HCT116 (cell line): ENCODE measurements around the gene CASP7. TPM values are rescaled to one million over a fixed set of nuclear protein-coding genes. Genes with fewer than 3 reads are reported as not detected.

ENCODE experiments used
- ATAC-seq: fragments of 200-7000 bp; cut with Tn5 transposase; 2 replicates; pipeline ENCODE4 v1.9.1; 2020; ENCODE audit warnings: mild to moderate bottlenecking, moderate library complexity
- BruUV-seq: library from RNA; stranded (reverse); fragments of 400-500 nt; replicated peaks from 2 replicates; lab custom pipeline; 2021; lab: Mats Ljungman, UMichigan
- CTCF ChIA-PET: fragments of 300-600 bp; sonication (Branson Sonifier 250); formaldehyde crosslinking; loops from one replicate; lab custom pipeline; 2021; ENCODE audit warnings: antibody characterized with exemption; lab: Charles Lee
- POLR2A ChIA-PET: fragments of 300-600, 350-600 bp; sonication (Branson Sonifier 250); formaldehyde crosslinking; loops from one replicate; lab custom pipeline; 2021; ENCODE audit warnings: antibody characterized with exemption; lab: Charles Lee
- RAD21 ChIA-PET, 2 experiments: fragments of 300-600 bp; sonication (Branson Sonifier 250); formaldehyde crosslinking; loops; one replicate each; lab custom pipeline; 2023; ENCODE audit warnings: low total read pairs in 2 of 2; ENCODE audit not compliant: uncharacterized antibody in 2 of 2, unreplicated experiment in 2 of 2, low non-redundant PET in 1 of 2; lab: Charles Lee
- DNase-seq: peaks from one replicate; pipeline ENCODE4 v3.0.0-alpha.2; 2010; ENCODE audit warnings: low read depth, low spot score
- H2AFZ ChIP-seq: fragments of 200-600 bp; shearing (Covaris generic), sonication (generic); 2 replicates; pipeline ENCODE4 v1.6.1; 2017; ENCODE audit warnings: low read depth, mixed run types, mixed read lengths, antibody characterized with exemption, low read length; ENCODE audit not compliant: poor library complexity, severe bottlenecking
- H3K27ac ChIP-seq: 2 replicates; pipeline ENCODE4 v1.5.1; 2012; ENCODE audit warnings: low read depth, low read length
- H3K27me3 ChIP-seq: fragments of 200-600 bp; sonication (generic); 2 replicates; pipeline ENCODE4 v1.6.1; 2016; ENCODE audit warnings: mixed run types, low read length, mixed read lengths; ENCODE audit not compliant: insufficient read depth
- H3K36me3 ChIP-seq, 2 experiments: fragments of 200-500 bp in 1 of 2; fragments of 200-600 bp in 1 of 2; sonication (Bioruptor generic) in 1 of 2; sonication (generic) in 1 of 2; 2 replicates each; pipeline versions ENCODE4 v1.5.1 to v1.6.1; 2014 to 2016; ENCODE audit warnings: low read length in 2 of 2, inconsistent platforms in 1 of 2, mixed read lengths in 1 of 2, mixed run types in 1 of 2; ENCODE audit not compliant: insufficient read depth in 2 of 2, control insufficient read depth in 1 of 2
- H3K4me1 ChIP-seq, 2 experiments: fragments of 200-600 bp in 1 of 2; sonication (generic) in 1 of 2; 2 replicates each; pipeline versions ENCODE4 v1.5.1 to v1.6.1; 2012 to 2017; ENCODE audit warnings: low read length in 2 of 2, inconsistent platforms in 1 of 2, mild to moderate bottlenecking in 1 of 2, mixed read lengths in 1 of 2, mixed run types in 1 of 2, moderate library complexity in 1 of 2; ENCODE audit not compliant: insufficient read depth in 2 of 2, control insufficient read depth in 1 of 2
- H3K4me2 ChIP-seq: fragments of 200-600 bp; sonication (generic); 2 replicates; pipeline ENCODE4 v1.6.1; 2017; ENCODE audit warnings: mixed run types, low read length, mixed read lengths
- H3K4me3 ChIP-seq, 2 experiments: fragments of 200-600 bp in 1 of 2; sonication (generic) in 1 of 2; replicated peaks in 1 of 2; 2 replicates each; pipeline ENCODE4 v1.5.1; 2011 to 2016; ENCODE audit warnings: low read length in 2 of 2, control low read depth in 1 of 2, low read depth in 1 of 2, mild to moderate bottlenecking in 1 of 2, mixed read lengths in 1 of 2, mixed run types in 1 of 2
- H3K79me2 ChIP-seq: fragments of 200-600 bp; sonication (generic); 2 replicates; pipeline ENCODE4 v1.6.1; 2017; ENCODE audit warnings: mild to moderate bottlenecking, mixed run types, low read length, moderate library complexity, mixed read lengths; ENCODE audit not compliant: insufficient read depth
- H3K9ac ChIP-seq: fragments of 200-600 bp; sonication (generic); 2 replicates; pipeline ENCODE4 v1.6.1; 2016; ENCODE audit warnings: low read length, mixed read lengths
- H3K9me2 ChIP-seq: fragments of 200-600 bp; sonication (generic), shearing (Covaris generic); 2 replicates; pipeline ENCODE4 v1.6.1; 2017; ENCODE audit warnings: mixed run types, mild to moderate bottlenecking, moderate library complexity; ENCODE audit not compliant: insufficient read depth
- H3K9me3 ChIP-seq, 2 experiments: fragments of 200-500 bp in 1 of 2; fragments of 200-600 bp in 1 of 2; sonication (Bioruptor generic) in 1 of 2; sonication (generic) in 1 of 2; 2 replicates each; pipeline ENCODE4 v1.6.1; 2014 to 2017; ENCODE audit warnings: low read length in 2 of 2, mixed read lengths in 2 of 2, inconsistent platforms in 1 of 2, low read depth in 1 of 2, mild to moderate bottlenecking in 1 of 2, mixed run types in 1 of 2, moderate library complexity in 1 of 2; ENCODE audit not compliant: control insufficient read depth in 1 of 2, insufficient read depth in 1 of 2
- H4K20me1 ChIP-seq: fragments of 200-600 bp; sonication (generic), shearing (Covaris generic); 2 replicates; pipeline ENCODE4 v1.6.1; 2017; ENCODE audit warnings: mixed run types, mild to moderate bottlenecking, moderate library complexity; ENCODE audit not compliant: insufficient read depth
- CBX3 ChIP-seq: IDR thresholded peaks from 2 replicates; pipeline ENCODE4 v1.6.1; 2012; ENCODE audit warnings: low read depth
- CTCF ChIP-seq, 3 experiments: fragments of 200-600 bp in 1 of 3; sonication (generic) in 1 of 3; IDR thresholded peaks in 2 of 3; conservative IDR thresholded peaks in 1 of 3; 2 replicates each; pipeline ENCODE4 v1.5.1; 2012 to 2017; ENCODE audit warnings: low read depth in 2 of 3, low read length in 2 of 3, antibody characterized with exemption in 1 of 3, borderline replicate concordance in 1 of 3, control low read depth in 1 of 3, mild to moderate bottlenecking in 1 of 3, mixed read lengths in 1 of 3, mixed run types in 1 of 3, moderate library complexity in 1 of 3; ENCODE audit not compliant: insufficient read depth in 1 of 3
- EGR1 ChIP-seq: IDR thresholded peaks from 2 replicates; pipeline ENCODE4 v1.6.1; 2012; ENCODE audit warnings: low read depth
- ELF1 ChIP-seq: IDR thresholded peaks from 2 replicates; pipeline ENCODE4 v1.6.1; 2012; ENCODE audit warnings: low read depth, borderline replicate concordance
- EZH2 ChIP-seq: fragments of 200-600 bp; sonication (generic); IDR thresholded peaks from 2 replicates; pipeline ENCODE4 v1.6.1; 2017; ENCODE audit warnings: antibody characterized with exemption, mixed run types
- JUND ChIP-seq: IDR thresholded peaks from 2 replicates; pipeline ENCODE4 v1.6.1; 2012
- POLR2A ChIP-seq: IDR thresholded peaks from 2 replicates; pipeline ENCODE4 v1.7.0; 2011; ENCODE audit warnings: borderline replicate concordance; ENCODE audit not compliant: insufficient read depth, insufficient read length; ENCODE audit errors: extremely low read depth
- RAD21 ChIP-seq: IDR thresholded peaks from 2 replicates; pipeline ENCODE4 v1.6.1; 2012; ENCODE audit warnings: low read depth, mild to moderate bottlenecking
- SP1 ChIP-seq: IDR thresholded peaks from 2 replicates; pipeline ENCODE4 v1.6.1; 2012; ENCODE audit warnings: low read depth
- ZBTB33 ChIP-seq: IDR thresholded peaks from 2 replicates; pipeline ENCODE4 v1.6.1; 2011; ENCODE audit warnings: mild to moderate bottlenecking, low read length, moderate library complexity; ENCODE audit not compliant: insufficient replicate concordance; ENCODE audit errors: extremely low read depth
- ZNF274 ChIP-seq: fragments of 200-500 bp; sonication (Bioruptor generic); IDR thresholded peaks from 2 replicates; pipeline ENCODE4 v1.6.1; 2014; ENCODE audit warnings: mild to moderate bottlenecking, low read depth, low read length, inconsistent platforms
- intact Hi-C: fragments of 100-400 bp; cut with micrococcal nuclease; formaldehyde crosslinking; loops from 2 replicates; pipeline ENCODE4 v1.10.0; 2022
- total RNA-seq: library from RNA; stranded (reverse); gene quantifications from one replicate; pipeline ENCODE4 v1.2.1, GENCODE V29; 2021; ENCODE audit not compliant: unreplicated experiment

CASP7 gene
- total RNA-seq, 1 experiment from 2014 or later = 30.5 TPM

DNA sequence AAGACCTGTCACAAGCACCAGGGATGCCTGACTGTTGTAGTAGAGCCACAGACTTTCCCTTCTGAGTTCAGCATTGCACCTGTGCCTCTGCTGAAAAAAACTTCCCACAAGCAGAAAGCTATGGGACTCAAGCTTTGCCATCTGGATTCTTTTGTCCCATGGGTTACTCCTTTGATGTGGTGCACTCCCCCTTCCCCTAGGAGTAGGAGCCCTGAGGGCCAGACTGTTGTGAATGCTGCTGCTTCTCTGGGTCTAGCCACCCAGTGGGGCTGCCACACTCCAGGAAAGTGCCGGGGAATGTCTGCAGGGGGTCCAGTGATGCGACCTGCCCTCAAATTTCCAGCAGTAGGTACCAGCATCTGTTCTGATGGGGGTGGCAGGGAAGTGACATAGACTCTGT, 11.7 kb downstream of the CASP7 start:
- Histone ChIP-seq H3K4me1 (no peaks in the 10 kb centered on the region), H3K27ac (no peak overlapping the region), H2AFZ (no peak overlapping the region), H4K20me1 (no peaks in the 10 kb centered on the region), H3K9ac (no peak overlapping the region), H3K27me3 (no peaks in the 10 kb centered on the region), H3K9me3 (peaks cover 11 to 15% of the 10 kb centered on the region in 2 experiments; a peak in 3 of 4 replicates), H3K79me2 (peaks cover 84% of the 10 kb centered on the region), H3K4me3 (no peak overlapping the region), H3K4me2 (no peak overlapping the region), H3K36me3 (peaks cover 0 to 10% of the 10 kb centered on the region in 2 experiments; a peak in 2 of 4 replicates), H3K9me2 (no peaks in the 10 kb centered on the region)
- RAD21 ChIA-PET = interaction anchor here in 1 of 2 experiments (0.5 kb wide), 1 partner anchor 855 kb away, joined by 4 read pairs; no protein-coding TSS in a partner anchor
- intact Hi-C loops = no loop called here
- CTCF ChIA-PET = interaction anchor here (1.5 kb wide), 1 partner anchor 12 kb away, joined by 4 read pairs; the partner anchor contains the start of gene CASP7
- TF ChIP-seq RAD21 (no peak), ELF1 (no peak), EGR1 (no peak), CTCF (IDR thresholded peaks at IDR 0.05 in 2 of 3, conservative IDR thresholded peaks at IDR 0.05 in 1 of 3; ENCODE audit: borderline replicate concordance in 1 of 3, insufficient read depth in 1 of 3, low read depth in 2 of 3, low read length in 2 of 3) (no peak), SP1 (no peak), CBX3 (no peak), EZH2 (no peak), POLR2A (no peak), JUND (no peak), ZNF274 (no peak), ZBTB33 (no peak)
- DNase-seq (no peak), ATAC-seq (no peak)
- POLR2A ChIA-PET = no interaction called here
- no TSS peak for BruUV-seq
